Astrocyte (in vitro differentiated cells and primary cell): ENCODE results near the gene SRMS. TPM values are rescaled to one million over a fixed set of nuclear protein-coding genes. Genes with fewer than 3 reads are reported as not detected.
A peak's percentile ranks its signal among the peaks of the same experiment; 100 is the strongest.

Source experiments
- DNase-seq: peaks from one replicate; pipeline ENCODE4 v3.0.0-alpha.2; 2010; ENCODE audit warnings: low read depth
- FAIRE-seq: peaks from 2 replicates; lab custom pipeline; 2011; peaks lifted over from hg19 to GRCh38; lab: Jason Lieb, UNC
- H2AFZ ChIP-seq: 2 replicates; pipeline ENCODE4 v1.6.0; 2012; ENCODE audit warnings: low read depth, low read length, inconsistent platforms
- H3K27ac ChIP-seq: 2 replicates; pipeline ENCODE4 v1.5.1; 2011; ENCODE audit warnings: low read depth, low read length, inconsistent platforms
- H3K27me3 ChIP-seq: 2 replicates; pipeline ENCODE4 v1.6.0; 2011; ENCODE audit warnings: low read length, inconsistent platforms; ENCODE audit not compliant: insufficient read depth
- H3K36me3 ChIP-seq: 2 replicates; pipeline ENCODE4 v1.5.1; 2011; ENCODE audit warnings: low read length, inconsistent platforms; ENCODE audit not compliant: insufficient read depth
- H3K4me1 ChIP-seq: 2 replicates; pipeline ENCODE4 v1.5.1; 2011; ENCODE audit warnings: low read length, inconsistent platforms; ENCODE audit not compliant: insufficient read depth
- H3K4me2 ChIP-seq: 2 replicates; pipeline ENCODE4 v1.6.0; 2012; ENCODE audit warnings: low read length, inconsistent platforms
- H3K4me3 ChIP-seq: 2 replicates; pipeline ENCODE4 v1.5.1; 2011; ENCODE audit warnings: low read depth, mild to moderate bottlenecking, low read length, inconsistent platforms; ENCODE audit not compliant: insufficient read depth
- H3K79me2 ChIP-seq: 2 replicates; pipeline ENCODE4 v1.6.0; 2012; ENCODE audit warnings: mild to moderate bottlenecking, low read length, inconsistent platforms; ENCODE audit not compliant: insufficient read depth
- H3K9ac ChIP-seq: 2 replicates; pipeline ENCODE4 v1.6.0; 2012; ENCODE audit warnings: mild to moderate bottlenecking, low read length, inconsistent platforms
- H3K9me3 ChIP-seq: 2 replicates; pipeline ENCODE4 v1.5.1; 2012; ENCODE audit warnings: low read depth, mild to moderate bottlenecking, low read length, inconsistent platforms; ENCODE audit not compliant: insufficient read depth
- H4K20me1 ChIP-seq: 2 replicates; pipeline ENCODE4 v1.6.0; 2012; ENCODE audit warnings: low read length, inconsistent platforms; ENCODE audit not compliant: insufficient read depth
- H3K27ac Mint-ChIP-seq: one replicate; pipeline ENCODE4 v1.8.0; 2021; ENCODE audit warnings: mild to moderate bottlenecking, mixed read lengths; ENCODE audit not compliant: unreplicated experiment
- H3K27me3 Mint-ChIP-seq: one replicate; pipeline ENCODE4 v1.8.0; 2021; ENCODE audit warnings: low read depth, mixed read lengths; ENCODE audit not compliant: unreplicated experiment
- H3K36me3 Mint-ChIP-seq: one replicate; pipeline ENCODE4 v1.8.0; 2021; ENCODE audit warnings: low read depth, mixed read lengths; ENCODE audit not compliant: unreplicated experiment
- H3K4me1 Mint-ChIP-seq: one replicate; pipeline ENCODE4 v1.8.0; 2021; ENCODE audit warnings: low read depth, mixed read lengths; ENCODE audit not compliant: unreplicated experiment
- H3K4me3 Mint-ChIP-seq: one replicate; pipeline ENCODE4 v1.8.0; 2021; ENCODE audit warnings: mild to moderate bottlenecking, moderate library complexity, mixed read lengths; ENCODE audit not compliant: unreplicated experiment
- H3K9me3 Mint-ChIP-seq: one replicate; pipeline ENCODE4 v1.8.0; 2021; ENCODE audit warnings: mild to moderate bottlenecking, mixed read lengths; ENCODE audit not compliant: unreplicated experiment
- EZH2 ChIP-seq: IDR thresholded peaks from 2 replicates; pipeline ENCODE4 v1.6.1; 2012; ENCODE audit warnings: mild to moderate bottlenecking, low read length, inconsistent platforms; ENCODE audit not compliant: insufficient read depth
- total RNA-seq: library from RNA; stranded (reverse); gene quantifications from 2 replicates; pipeline ENCODE4 v1.2.1, GENCODE V29; 2021
- TF ChIP-seq, protein P1 (sequence below): IDR thresholded peaks from 2 replicates; pipeline ENCODE4 v1.5.1; 2011; ENCODE audit warnings: low read depth, mild to moderate bottlenecking, inconsistent platforms, low read length, moderate library complexity; ENCODE audit not compliant: insufficient read depth

The SRMS gene
- total RNA-seq, 1 donor from 2014 or later: 0.14 TPM

DNA sequence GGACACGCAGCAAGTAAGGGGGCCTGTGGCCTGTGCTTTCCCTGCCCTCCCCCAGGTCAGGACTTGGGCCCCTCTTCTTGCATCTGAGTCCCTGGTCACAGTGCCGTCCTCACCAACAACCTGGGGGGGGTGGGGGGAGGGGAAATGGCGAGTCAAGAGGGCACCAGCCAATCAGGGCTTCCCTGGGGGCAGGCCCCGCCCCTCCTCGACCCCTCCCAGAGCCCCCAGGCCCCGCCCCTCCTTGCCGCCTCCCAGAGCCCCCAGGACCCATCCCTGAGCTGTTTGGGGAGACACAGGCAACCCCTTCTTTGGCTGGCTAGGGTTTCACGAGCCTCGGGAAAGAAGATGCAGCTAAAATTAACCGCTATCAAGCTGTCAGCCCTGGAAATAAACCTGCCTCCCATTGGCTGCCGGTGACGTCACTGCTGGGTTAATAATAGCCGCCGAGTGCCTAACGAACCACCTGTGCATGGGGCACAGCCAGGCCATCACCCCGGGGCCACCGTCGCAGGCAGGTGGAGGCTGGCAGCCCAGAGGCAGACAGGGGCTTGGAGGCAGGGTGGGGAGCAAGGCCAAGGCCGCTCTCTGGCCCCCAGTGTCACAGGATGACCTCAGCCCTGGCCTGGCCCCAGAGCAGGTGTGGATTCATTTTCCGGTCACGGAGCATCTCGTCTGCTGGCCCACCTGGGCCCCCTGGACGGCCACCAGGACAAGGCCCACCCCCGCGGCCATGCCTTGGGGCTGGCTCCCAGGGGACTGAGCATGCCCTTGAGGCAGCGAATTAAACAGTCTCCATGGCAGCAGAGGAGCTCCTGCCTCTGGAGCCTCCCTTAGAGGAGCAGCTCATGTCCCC is 45.5 kb downstream of the SRMS start:
- no peaks in the 10 kb centered on the region for H3K4me1 Mint-ChIP-seq

GRCh38 chr20:63500902-63501817 is 46.4 kb downstream of the SRMS start:
- Histone ChIP-seq H3K27ac (no peak overlapping the region), H3K79me2 (no peaks in the 10 kb centered on the region), H3K4me1 (no peaks in the 10 kb centered on the region), H3K27me3 (peaks cover 14% of the 10 kb centered on the region), H3K4me2 (no peak overlapping the region), H3K36me3 (no peaks in the 10 kb centered on the region), H3K9ac (no peak overlapping the region), H3K4me3 (no peak overlapping the region), H4K20me1 (no peaks in the 10 kb centered on the region), H3K9me3 (peaks cover 16% of the 10 kb centered on the region), H2AFZ (no peak overlapping the region)
- Mint-ChIP-seq H3K27ac (no peak overlapping the region), H3K36me3 (no peaks in the 10 kb centered on the region), H3K4me3 (peak overlapping the region; percentile 60), H3K4me1 (no peaks in the 10 kb centered on the region), H3K27me3 (peaks cover 16% of the 10 kb centered on the region), H3K9me3 (peaks cover 10% of the 10 kb centered on the region)
- FAIRE-seq (no peak), DNase-seq (no peak)
- no peak for TF ChIP-seq EZH2
- TF ChIP-seq, protein P1, sequence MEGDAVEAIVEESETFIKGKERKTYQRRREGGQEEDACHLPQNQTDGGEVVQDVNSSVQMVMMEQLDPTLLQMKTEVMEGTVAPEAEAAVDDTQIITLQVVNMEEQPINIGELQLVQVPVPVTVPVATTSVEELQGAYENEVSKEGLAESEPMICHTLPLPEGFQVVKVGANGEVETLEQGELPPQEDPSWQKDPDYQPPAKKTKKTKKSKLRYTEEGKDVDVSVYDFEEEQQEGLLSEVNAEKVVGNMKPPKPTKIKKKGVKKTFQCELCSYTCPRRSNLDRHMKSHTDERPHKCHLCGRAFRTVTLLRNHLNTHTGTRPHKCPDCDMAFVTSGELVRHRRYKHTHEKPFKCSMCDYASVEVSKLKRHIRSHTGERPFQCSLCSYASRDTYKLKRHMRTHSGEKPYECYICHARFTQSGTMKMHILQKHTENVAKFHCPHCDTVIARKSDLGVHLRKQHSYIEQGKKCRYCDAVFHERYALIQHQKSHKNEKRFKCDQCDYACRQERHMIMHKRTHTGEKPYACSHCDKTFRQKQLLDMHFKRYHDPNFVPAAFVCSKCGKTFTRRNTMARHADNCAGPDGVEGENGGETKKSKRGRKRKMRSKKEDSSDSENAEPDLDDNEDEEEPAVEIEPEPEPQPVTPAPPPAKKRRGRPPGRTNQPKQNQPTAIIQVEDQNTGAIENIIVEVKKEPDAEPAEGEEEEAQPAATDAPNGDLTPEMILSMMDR: no peak

More for the DNA sequence above, 45.5 kb downstream of the SRMS start:
- no peaks in the 10 kb centered on the region for H3K79me2 ChIP-seq
- no peak for TF ChIP-seq EZH2
- TF ChIP-seq, protein P1: no peak
- Mint-ChIP-seq H3K4me3 (no peak overlapping the region), H3K36me3 (no peaks in the 10 kb centered on the region), H3K9me3 (peaks cover 14% of the 10 kb centered on the region), H3K27me3 (peaks cover 19% of the 10 kb centered on the region), H3K27ac (no peak overlapping the region)
- H3K4me1 ChIP-seq: no peaks in the 10 kb centered on the region
- no peaks in the 10 kb centered on the region for H3K36me3 ChIP-seq
- no peak overlapping the region for H3K9ac ChIP-seq
- no peak overlapping the region for H3K27ac ChIP-seq
- no peak overlapping the region for H3K4me3 ChIP-seq
- H3K27me3 ChIP-seq: peaks cover 14% of the 10 kb centered on the region
- H4K20me1 ChIP-seq: no peaks in the 10 kb centered on the region
- DNase-seq (no peak), FAIRE-seq (no peak)
- H2AFZ ChIP-seq: no peak overlapping the region
- H3K4me2 ChIP-seq: peak overlapping the region; percentile 8
- peaks cover 16% of the 10 kb centered on the region for H3K9me3 ChIP-seq
